Heart left ventricle (tissue), 16 donors: ENCODE results near the gene DNAJB13. TPM values are rescaled to one million over a fixed set of nuclear protein-coding genes. Genes with fewer than 3 reads are reported as not detected.

Experiments used
- ATAC-seq, 4 donors: fragments of 200-7000 bp; cut with Tn5 transposase; one replicate each; pipeline ENCODE4 v1.9.1; 2020 to 2022; ENCODE audit warnings: moderate library complexity in 4 of 4, mild to moderate bottlenecking in 3 of 4, moderate number of reproducible peaks in 1 of 4
- DNase-seq, 5 donors: peaks; one replicate each; pipeline ENCODE4 v3.0.0-alpha.2; 2020
- H3K27ac ChIP-seq, 12 donors: fragments of 200-600 bp; sonication (generic) in 4 of 12; one replicate each; pipeline versions ENCODE4 v1.5.0 to v1.8.0; 2016 to 2022; ENCODE audit warnings: mild to moderate bottlenecking in 2 of 12
- H3K27me3 ChIP-seq, 9 donors: fragments of 200-600 bp; sonication (generic) in 2 of 9; one replicate each; pipeline versions ENCODE4 v1.5.1 to v1.8.0; 2016 to 2022; ENCODE audit warnings: mild to moderate bottlenecking in 3 of 9
- H3K36me3 ChIP-seq, 9 donors: fragments of 200-600 bp; sonication (generic) in 2 of 9; one replicate each; pipeline versions ENCODE4 v1.5.0 to v1.8.0; 2018 to 2022; ENCODE audit warnings: mild to moderate bottlenecking in 2 of 9
- H3K4me1 ChIP-seq, 12 donors: fragments of 200-600 bp; sonication (generic) in 4 of 12; one replicate each; pipeline versions ENCODE4 v1.5.0 to v1.8.0; 2016 to 2022; ENCODE audit warnings: mild to moderate bottlenecking in 3 of 12
- H3K4me3 ChIP-seq, 12 donors: fragments of 200-600 bp; sonication (generic) in 4 of 12; one replicate each; pipeline versions ENCODE4 v1.5.0 to v1.8.0; 2017 to 2022; ENCODE audit warnings: mild to moderate bottlenecking in 9 of 12, moderate library complexity in 4 of 12
- H3K9me3 ChIP-seq, 12 donors: fragments of 200-600 bp; sonication (generic) in 4 of 12; one replicate each; pipeline versions ENCODE4 v1.5.0 to v1.8.0; 2016 to 2022; ENCODE audit warnings: mild to moderate bottlenecking in 1 of 12
- POLR2A ChIP-seq, 2 donors: fragments of 450-650 bp; IDR thresholded peaks; one replicate each; pipeline ENCODE4 v1.6.1; 2017; ENCODE audit warnings: antibody characterized with exemption in 2 of 2, mild to moderate bottlenecking in 2 of 2, moderate library complexity in 2 of 2
- WGBS, 4 donors: extraction: QIAGEN DNeasy Blood & Tissue Kit in 2 of 4; methylation state at CpG; one replicate each; pipeline versions ENCODE4 v1.1.5 to v1.1.7; 2013 to 2018; 5-methylcytosine and 5-hydroxymethylcytosine counted together
- intact Hi-C, 10 donors: fragments of 100-400 bp; cut with DNase I; formaldehyde crosslinking; loops; one replicate each; pipeline versions ENCODE4 v1.11.1 to v1.14.2; 2022
- polyA plus RNA-seq, 2 donors: library from polyadenylated mRNA; stranded (reverse); fragments of 200-250 nt; gene quantifications; one replicate each; pipeline ENCODE4 v1.2.3, GENCODE V29; 2013
- total RNA-seq, 9 donors: library from RNA; depleted of rRNA in 2 of 9; stranded (reverse); fragments of >200 nt in 2 of 9; fragmentation: NEBNext Ultra II Directional in 3 of 9; extraction: Animal tissue kit (Norgen Biotek cat#: 25700) in 3 of 9; gene quantifications; one replicate each; pipeline versions ENCODE4 v1.1.0 to v1.2.4, GENCODE V29; 2016 to 2023
- TF ChIP-seq, protein P1 (sequence below), 12 donors: fragments of 200-600 bp; sonication (generic) in 4 of 12; IDR thresholded peaks; one replicate each; pipeline versions ENCODE4 v1.5.0 to v1.8.0; 2018 to 2022; ENCODE audit warnings: antibody characterized with exemption in 12 of 12, mild to moderate bottlenecking in 5 of 12
- donor health status: ischemic (EF 13 %, LVEDD 7.1; RV severe dilation, severe dysfunction).
- donor health status: healthy with polysubstance abuse.
- donor health status: DM: no; HTN: yes; CAD: no.
- donor health status: DM: no; HTN: no; CAD: no.
- donor health status: ischemic (EF 25% LVEDD 6.9; RV normal size, moderate dysfunction).
- donor health status: ischemic (EF 25% LVEDD 5.7; RV mildly dilated, moderate dysfunction).
- donor health status: healthy.
- donor health status: DM: yes; HTN: yes; CAD: no.
- donor health status: ischemic (EF 35%, LVEDD 5.7; RV mildly dilated, moderate dysfunction).
- donor health status: nonischemic (EF 11% LVEDD 7.7; RV severe dilation, severe dysfunction).
- donor health status: DM: yes; HTN: yes; CAD: no.
- donor health status: PGD.
- donor health status: ischemic (EF 29% LVEDD 5.4; RV normal size, mild dysfunction).
- donor health status: nonischemic (EF 23%, LVEDD 6.1; RV moderate dilation, normal function).

DNAJB13 gene
- total and polyA plus RNA-seq, 11 donors = 0.14 TPM; not detected in 10

DNA sequence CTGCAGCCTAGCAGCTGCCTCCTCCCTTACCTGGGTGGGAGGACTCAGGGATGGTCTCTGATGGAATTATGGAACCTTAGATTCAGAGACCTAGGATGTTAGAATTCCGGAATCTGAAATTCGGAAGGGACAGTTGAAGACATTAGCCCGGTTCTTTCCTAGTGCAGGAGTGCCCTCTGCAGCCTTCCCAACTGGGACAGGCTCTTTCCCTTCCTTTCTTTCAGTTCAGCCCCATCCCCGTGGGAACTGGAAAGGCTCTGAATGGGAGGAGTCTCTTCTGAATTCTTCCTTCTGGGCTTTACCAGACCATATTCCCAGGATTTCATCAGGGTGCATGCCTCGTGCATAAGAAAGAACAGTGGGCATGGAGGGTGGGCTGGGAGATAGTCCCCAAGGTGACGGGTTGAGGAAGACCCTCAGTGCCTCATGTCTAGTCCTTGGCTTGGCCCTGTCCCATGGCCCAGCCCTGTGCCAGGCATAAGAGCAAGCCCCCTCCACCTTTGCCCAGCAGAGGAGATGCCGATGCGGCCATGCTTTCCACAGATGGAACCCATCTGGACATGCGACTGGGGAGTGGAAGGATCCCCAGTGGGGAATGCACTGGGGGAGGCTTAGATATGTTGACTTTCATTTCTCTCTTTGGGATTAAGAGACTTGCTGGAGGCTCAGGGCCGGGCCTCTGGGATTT lies 14.4 kb downstream of the DNAJB13 start:
- intact Hi-C loops = loop anchor here in 7 of 10 donors (2.0 to 10.0 kb wide), 8 partner anchors 50 to 480 kb away; no protein-coding TSS in a partner anchor
- H3K4me3 ChIP-seq = no peak overlapping the region
- no peak for DNase-seq
- TF ChIP-seq, protein P1, sequence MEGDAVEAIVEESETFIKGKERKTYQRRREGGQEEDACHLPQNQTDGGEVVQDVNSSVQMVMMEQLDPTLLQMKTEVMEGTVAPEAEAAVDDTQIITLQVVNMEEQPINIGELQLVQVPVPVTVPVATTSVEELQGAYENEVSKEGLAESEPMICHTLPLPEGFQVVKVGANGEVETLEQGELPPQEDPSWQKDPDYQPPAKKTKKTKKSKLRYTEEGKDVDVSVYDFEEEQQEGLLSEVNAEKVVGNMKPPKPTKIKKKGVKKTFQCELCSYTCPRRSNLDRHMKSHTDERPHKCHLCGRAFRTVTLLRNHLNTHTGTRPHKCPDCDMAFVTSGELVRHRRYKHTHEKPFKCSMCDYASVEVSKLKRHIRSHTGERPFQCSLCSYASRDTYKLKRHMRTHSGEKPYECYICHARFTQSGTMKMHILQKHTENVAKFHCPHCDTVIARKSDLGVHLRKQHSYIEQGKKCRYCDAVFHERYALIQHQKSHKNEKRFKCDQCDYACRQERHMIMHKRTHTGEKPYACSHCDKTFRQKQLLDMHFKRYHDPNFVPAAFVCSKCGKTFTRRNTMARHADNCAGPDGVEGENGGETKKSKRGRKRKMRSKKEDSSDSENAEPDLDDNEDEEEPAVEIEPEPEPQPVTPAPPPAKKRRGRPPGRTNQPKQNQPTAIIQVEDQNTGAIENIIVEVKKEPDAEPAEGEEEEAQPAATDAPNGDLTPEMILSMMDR (IDR thresholded peaks at IDR 0.05) = no peak
- no peak for TF ChIP-seq POLR2A (IDR thresholded peaks at IDR 0.05)
- H3K27ac ChIP-seq = no peak overlapping the region
- peak in 1 of 4 donors; percentile 17 for ATAC-seq
- H3K4me1 ChIP-seq = peaks cover 0 to 12% (median 3%) of the 10 kb centered on the region in 12 donors
- no peaks in the 10 kb centered on the region for H3K36me3 ChIP-seq
- WGBS, 4 donors = 56 to 69% (median 65%) methylated on average over 10 of the region's 10 CpGs
- no peaks in the 10 kb centered on the region for H3K27me3 ChIP-seq
- no peaks in the 10 kb centered on the region for H3K9me3 ChIP-seq

DNA sequence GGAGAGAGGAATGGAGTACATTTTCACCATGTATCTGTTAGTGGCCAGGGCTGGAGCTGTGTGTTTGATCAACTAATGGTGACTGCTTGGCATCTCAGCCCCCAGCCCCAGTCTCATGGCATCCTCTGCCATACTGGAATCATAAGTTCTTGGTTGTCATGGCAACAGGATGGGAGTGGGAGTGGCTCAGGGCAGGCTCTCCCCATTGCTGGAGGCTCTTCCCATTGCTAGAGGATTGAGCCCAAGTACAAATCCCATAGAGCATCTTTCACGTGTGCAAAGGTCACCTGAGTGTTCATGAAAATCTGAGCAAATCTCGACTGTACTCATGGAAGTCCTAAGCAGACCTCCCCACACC lies 14.9 kb downstream of the DNAJB13 start:
- Histone ChIP-seq H3K27me3 (no peaks in the 10 kb centered on the region), H3K4me1 (peaks cover 0 to 12% (median 3%) of the 10 kb centered on the region in 12 donors), H3K4me3 (no peak overlapping the region), H3K36me3 (no peaks in the 10 kb centered on the region), H3K9me3 (no peaks in the 10 kb centered on the region), H3K27ac (no peak overlapping the region)
- intact Hi-C loops = loop anchor here in 7 of 10 donors (2.0 to 10.0 kb wide), 8 partner anchors 49 to 479 kb away; no protein-coding TSS in a partner anchor
- TF ChIP-seq, protein P1 (IDR thresholded peaks at IDR 0.05) = no peak
- TF ChIP-seq POLR2A (IDR thresholded peaks at IDR 0.05) = no peak
- ATAC-seq (no peak), DNase-seq (no peak)
- WGBS, 4 donors = 64 to 66% (median 64%) methylated on average over 2 of the region's 2 CpGs

DNA sequence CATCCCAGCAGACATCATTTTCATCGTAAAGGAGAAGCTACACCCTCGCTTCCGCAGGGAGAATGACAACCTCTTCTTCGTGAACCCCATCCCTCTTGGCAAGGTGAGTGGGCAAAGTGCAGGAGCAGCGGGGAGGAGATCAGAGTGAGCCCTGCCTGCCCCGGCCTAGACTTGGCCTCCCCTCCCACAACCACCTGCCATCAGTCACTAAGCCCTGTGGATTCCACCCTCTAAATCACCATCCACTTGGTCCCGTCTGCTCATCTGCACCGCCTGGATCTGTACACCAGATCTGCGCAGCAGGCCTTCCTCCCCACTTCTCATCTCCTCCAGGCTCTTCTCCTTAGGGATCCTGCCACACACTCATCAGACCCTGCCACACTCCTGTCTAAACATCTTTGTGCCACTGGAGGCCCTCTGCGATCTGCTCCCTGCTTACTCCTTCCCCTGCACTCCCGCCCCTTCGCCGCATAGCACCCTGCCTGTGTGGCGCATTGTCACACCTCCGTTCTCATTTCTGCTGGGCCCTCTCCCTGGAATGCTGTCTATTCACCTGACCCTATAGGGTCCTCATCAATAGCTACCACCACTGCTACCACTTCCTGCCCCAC lies 17.6 kb downstream of the DNAJB13 start:
- peaks cover 0 to 19% (median 3%) of the 10 kb centered on the region in 12 donors for H3K4me1 ChIP-seq
- no peaks in the 10 kb centered on the region for H3K36me3 ChIP-seq
- no peak for ATAC-seq
- no peak overlapping the region for H3K27ac ChIP-seq
- H3K9me3 ChIP-seq = no peaks in the 10 kb centered on the region
- intact Hi-C loops = loop anchor here in 7 of 10 donors (5.0 to 10.0 kb wide), 7 partner anchors 46 to 476 kb away; no protein-coding TSS in a partner anchor
- H3K4me3 ChIP-seq = no peak overlapping the region
- TF ChIP-seq POLR2A (IDR thresholded peaks at IDR 0.05) = no peak
- TF ChIP-seq, protein P1 (IDR thresholded peaks at IDR 0.05) = no peak
- WGBS, 4 donors = 88 to 96% (median 94%) methylated on average over 15 of the region's 15 CpGs
- no peak for DNase-seq
- H3K27me3 ChIP-seq = no peaks in the 10 kb centered on the region

DNA sequence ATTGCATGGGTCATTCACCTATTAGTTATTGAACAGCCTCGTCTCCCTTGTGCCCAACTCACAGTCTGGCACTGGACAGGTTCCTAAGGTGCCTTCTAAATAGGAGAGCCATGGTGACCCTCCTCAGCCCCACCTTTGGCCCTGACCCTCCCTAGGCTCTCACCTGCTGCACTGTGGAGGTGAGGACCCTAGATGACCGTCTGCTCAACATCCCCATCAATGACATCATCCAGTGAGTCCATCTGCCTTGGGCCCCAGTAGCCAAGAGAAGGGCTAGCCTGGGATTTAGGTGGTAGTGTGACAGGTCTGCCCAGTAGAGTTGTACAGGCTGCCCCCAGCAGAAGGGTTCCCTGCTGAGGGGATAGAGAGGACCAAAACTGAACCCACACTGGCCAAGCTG lies 18.3 kb downstream of the DNAJB13 start:
- Histone ChIP-seq H3K4me3 (no peak overlapping the region), H3K27ac (no peak overlapping the region), H3K4me1 (peaks cover 0 to 21% (median 5%) of the 10 kb centered on the region in 12 donors), H3K36me3 (no peaks in the 10 kb centered on the region), H3K9me3 (no peaks in the 10 kb centered on the region), H3K27me3 (no peaks in the 10 kb centered on the region)
- TF ChIP-seq, protein P1 (IDR thresholded peaks at IDR 0.05) = no peak
- no peak for TF ChIP-seq POLR2A (IDR thresholded peaks at IDR 0.05)
- WGBS, 4 donors = 79 to 92% (median 85%) methylated on average over 2 of the region's 2 CpGs
- intact Hi-C loops = loop anchor here in 7 of 10 donors (5.0 to 10.0 kb wide), 7 partner anchors 46 to 476 kb away; no protein-coding TSS in a partner anchor
- no peak for DNase-seq
- no peak for ATAC-seq
